ENCODE data around the gene DNAAF9.
A peak's percentile ranks its signal among the peaks of the same experiment; 100 is the strongest.
"Not testable (repeated sequence)": the region's sequence is repeated elsewhere in the genome, so short reads cannot be mapped to it uniquely, and the experiment has no call there.

The DNAAF9 gene

DNA sequence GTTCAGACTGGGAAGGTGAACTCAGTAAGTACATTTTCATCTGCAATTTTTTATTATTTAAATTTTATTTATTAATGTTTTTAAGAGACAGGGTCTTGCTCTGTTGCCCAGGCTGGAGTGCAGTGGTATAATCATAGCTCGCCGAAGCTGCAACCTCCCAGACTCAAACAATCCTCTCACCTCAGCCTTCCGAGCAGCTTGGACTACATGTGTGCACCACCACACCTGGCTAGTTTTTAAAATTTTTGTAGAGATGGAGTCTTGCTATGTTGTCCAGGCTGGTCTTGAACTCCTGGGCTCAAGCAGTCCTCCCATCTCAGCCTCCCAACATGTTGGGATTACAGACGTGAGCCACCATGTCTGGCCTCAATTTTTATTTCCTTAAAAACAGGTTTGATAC lies 19.3 kb upstream of the DNAAF9 start:
- H3K4me3 ChIP-seq (ENCODE audit: control insufficient read depth in 1 of 7, extremely low read depth in 1 of 7, insufficient read depth in 4 of 7, low read depth in 2 of 7, low read length in 6 of 7); CTCF ChIA-PET; H3K27ac ChIP-seq (ENCODE audit: insufficient read depth in 1 of 2, low read depth in 1 of 2, low read length in 2 of 2, poor library complexity in 1 of 2, severe bottlenecking in 2 of 2); POLR2A ChIA-PET; DNase-seq; H3K36me3 ChIP-seq (ENCODE audit: control insufficient read depth in 4 of 4, insufficient read depth in 4 of 4, low read length in 3 of 4); H3K27me3 ChIP-seq (replicated peaks in 2 of 5; ENCODE audit: control insufficient read depth in 4 of 5, insufficient read depth in 5 of 5, low read length in 4 of 5); H3K9me3 ChIP-seq (ENCODE audit: control extremely low read depth in 1 of 5, control insufficient read depth in 4 of 5, insufficient read depth in 2 of 5, low read depth in 1 of 5, low read length in 4 of 5): not testable (repeated sequence)
- H3K4me1 ChIP-seq (ENCODE audit: control extremely low read depth in 1 of 4, control insufficient read depth in 4 of 4, insufficient read depth in 4 of 4, low read length in 3 of 4), result peaks cover 0 to 28% (median 18%) of the 10 kb centered on the region in 4 experiments
- WGBS (ENCODE audit: insufficient coverage), result 100% methylated on average over 2 of the region's 4 CpGs

DNA sequence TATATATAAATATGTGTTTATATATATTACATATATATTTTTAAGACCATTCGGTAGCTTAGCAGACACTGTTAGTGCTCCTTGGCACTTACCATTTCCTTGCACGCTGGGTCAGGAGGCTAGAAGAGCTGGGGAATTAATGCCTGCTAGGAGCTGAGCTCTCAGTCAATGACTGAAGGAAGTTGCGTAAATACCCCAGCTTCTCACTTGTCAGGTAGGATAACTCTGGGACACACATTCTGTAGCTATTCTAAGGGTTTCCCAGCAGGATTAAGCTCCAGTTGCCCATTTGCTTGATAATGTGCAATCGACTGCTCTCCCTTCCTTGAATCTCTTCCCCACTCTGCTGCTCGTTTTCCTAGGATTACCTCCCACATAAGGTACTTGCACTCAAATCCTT lies 15.7 kb upstream of the DNAAF9 start:
- ChIA-PET POLR2A (no interaction called here), CTCF (no interaction called here)
- Histone ChIP-seq H3K27ac (ENCODE audit: insufficient read depth in 1 of 2, low read depth in 1 of 2, low read length in 2 of 2, poor library complexity in 1 of 2, severe bottlenecking in 2 of 2) (no peak overlapping the region), H3K9me3 (ENCODE audit: control extremely low read depth in 1 of 5, control insufficient read depth in 4 of 5, insufficient read depth in 2 of 5, low read depth in 1 of 5, low read length in 4 of 5) (no peaks in the 10 kb centered on the region), H3K27me3 (replicated peaks in 2 of 5; ENCODE audit: control insufficient read depth in 4 of 5, insufficient read depth in 5 of 5, low read length in 4 of 5) (no peaks in the 10 kb centered on the region), H3K4me1 (ENCODE audit: control extremely low read depth in 1 of 4, control insufficient read depth in 4 of 4, insufficient read depth in 4 of 4, low read length in 3 of 4) (peaks cover 0 to 13% (median 0%) of the 10 kb centered on the region in 4 experiments), H3K36me3 (ENCODE audit: control insufficient read depth in 4 of 4, insufficient read depth in 4 of 4, low read length in 3 of 4) (no peaks in the 10 kb centered on the region), H3K4me3 (ENCODE audit: control insufficient read depth in 1 of 7, extremely low read depth in 1 of 7, insufficient read depth in 4 of 7, low read depth in 2 of 7, low read length in 6 of 7) (no peak overlapping the region)
- no peak for DNase-seq
- WGBS (ENCODE audit: insufficient coverage), result 80% methylated on average over 2 of the region's 5 CpGs

- no peak for DNase-seq
- ChIA-PET POLR2A (interaction anchor here (0.6 kb wide), 1 partner anchor 13 kb away, joined by 3 read pairs; no protein-coding TSS in a partner anchor), CTCF (no interaction called here)
- H3K27ac ChIP-seq (ENCODE audit: insufficient read depth in 1 of 2, low read depth in 1 of 2, low read length in 2 of 2, poor library complexity in 1 of 2, severe bottlenecking in 2 of 2), result no peak overlapping the region
- H3K36me3 ChIP-seq (ENCODE audit: control insufficient read depth in 4 of 4, insufficient read depth in 4 of 4, low read length in 3 of 4), result no peaks in the 10 kb centered on the region
- H3K27me3 ChIP-seq (replicated peaks in 2 of 5; ENCODE audit: control insufficient read depth in 4 of 5, insufficient read depth in 5 of 5, low read length in 4 of 5), result no peaks in the 10 kb centered on the region
- WGBS (ENCODE audit: insufficient coverage), result 100% methylated on average over 3 of the region's 6 CpGs
- H3K4me1 ChIP-seq (ENCODE audit: control extremely low read depth in 1 of 4, control insufficient read depth in 4 of 4, insufficient read depth in 4 of 4, low read length in 3 of 4), result peaks cover 0 to 13% (median 0%) of the 10 kb centered on the region in 4 experiments
- H3K9me3 ChIP-seq (ENCODE audit: control extremely low read depth in 1 of 5, control insufficient read depth in 4 of 5, insufficient read depth in 2 of 5, low read depth in 1 of 5, low read length in 4 of 5), result no peaks in the 10 kb centered on the region
- no peak overlapping the region for H3K4me3 ChIP-seq (ENCODE audit: control insufficient read depth in 1 of 7, extremely low read depth in 1 of 7, insufficient read depth in 4 of 7, low read depth in 2 of 7, low read length in 6 of 7)
Observed at GRCh38 chr20:3421985-3422384, 14.5 kb upstream of the DNAAF9 start.

GRCh38 chr20:3420211-3420707 lies 12.8 kb upstream of the DNAAF9 start:
- CTCF ChIA-PET, result interaction anchor here (1.7 kb wide), 1 partner anchor 49 kb away, joined by 3 read pairs; no protein-coding TSS in a partner anchor
- 86% methylated on average over 2 of the region's 3 CpGs for WGBS (ENCODE audit: insufficient coverage)
- Histone ChIP-seq H3K27ac (ENCODE audit: insufficient read depth in 1 of 2, low read depth in 1 of 2, low read length in 2 of 2, poor library complexity in 1 of 2, severe bottlenecking in 2 of 2) (no peak overlapping the region), H3K9me3 (ENCODE audit: control extremely low read depth in 1 of 5, control insufficient read depth in 4 of 5, insufficient read depth in 2 of 5, low read depth in 1 of 5, low read length in 4 of 5) (peaks cover 0 to 6% (median 0%) of the 10 kb centered on the region in 5 experiments), H3K36me3 (ENCODE audit: control insufficient read depth in 4 of 4, insufficient read depth in 4 of 4, low read length in 3 of 4) (no peaks in the 10 kb centered on the region), H3K4me3 (ENCODE audit: control insufficient read depth in 1 of 7, extremely low read depth in 1 of 7, insufficient read depth in 4 of 7, low read depth in 2 of 7, low read length in 6 of 7) (no peak overlapping the region), H3K4me1 (ENCODE audit: control extremely low read depth in 1 of 4, control insufficient read depth in 4 of 4, insufficient read depth in 4 of 4, low read length in 3 of 4) (peaks cover 0 to 13% (median 0%) of the 10 kb centered on the region in 4 experiments), H3K27me3 (replicated peaks in 2 of 5; ENCODE audit: control insufficient read depth in 4 of 5, insufficient read depth in 5 of 5, low read length in 4 of 5) (no peaks in the 10 kb centered on the region)
- peak in 2 of 3 donors; percentile 64 to 66 for DNase-seq
- POLR2A ChIA-PET, result interaction anchor here (0.6 kb wide), 1 partner anchor 19 kb away, joined by 3 read pairs; no protein-coding TSS in a partner anchor

DNA sequence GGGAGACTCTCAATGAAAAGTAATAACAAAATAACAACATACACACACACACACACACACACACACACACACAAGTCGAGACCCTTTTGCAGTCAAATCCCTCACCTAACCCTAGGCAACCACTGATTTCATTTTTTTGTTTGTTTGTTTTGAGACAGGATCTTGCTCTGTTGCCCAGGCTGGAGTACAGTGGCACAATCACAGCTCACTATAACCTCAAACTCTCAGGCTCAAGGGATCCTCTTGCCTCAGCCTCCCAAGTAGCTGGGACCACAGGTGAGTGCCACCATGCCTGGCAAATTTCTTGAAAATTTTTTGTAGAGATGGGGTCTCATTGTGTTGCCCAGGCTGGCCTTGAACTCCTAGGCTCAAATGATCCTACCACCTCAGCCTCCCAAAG lies 10.7 kb upstream of the DNAAF9 start:
- H3K36me3 ChIP-seq (ENCODE audit: control insufficient read depth in 4 of 4, insufficient read depth in 4 of 4, low read length in 3 of 4); DNase-seq; H3K4me1 ChIP-seq (ENCODE audit: control extremely low read depth in 1 of 4, control insufficient read depth in 4 of 4, insufficient read depth in 4 of 4, low read length in 3 of 4); POLR2A ChIA-PET; CTCF ChIA-PET; H3K4me3 ChIP-seq (ENCODE audit: control insufficient read depth in 1 of 7, extremely low read depth in 1 of 7, insufficient read depth in 4 of 7, low read depth in 2 of 7, low read length in 6 of 7); H3K27ac ChIP-seq (ENCODE audit: insufficient read depth in 1 of 2, low read depth in 1 of 2, low read length in 2 of 2, poor library complexity in 1 of 2, severe bottlenecking in 2 of 2); H3K9me3 ChIP-seq (ENCODE audit: control extremely low read depth in 1 of 5, control insufficient read depth in 4 of 5, insufficient read depth in 2 of 5, low read depth in 1 of 5, low read length in 4 of 5); H3K27me3 ChIP-seq (replicated peaks in 2 of 5; ENCODE audit: control insufficient read depth in 4 of 5, insufficient read depth in 5 of 5, low read length in 4 of 5): not testable (repeated sequence)
- no CpG with 5 or more reads among the region's 1 CpG for WGBS (ENCODE audit: insufficient coverage)

DNA sequence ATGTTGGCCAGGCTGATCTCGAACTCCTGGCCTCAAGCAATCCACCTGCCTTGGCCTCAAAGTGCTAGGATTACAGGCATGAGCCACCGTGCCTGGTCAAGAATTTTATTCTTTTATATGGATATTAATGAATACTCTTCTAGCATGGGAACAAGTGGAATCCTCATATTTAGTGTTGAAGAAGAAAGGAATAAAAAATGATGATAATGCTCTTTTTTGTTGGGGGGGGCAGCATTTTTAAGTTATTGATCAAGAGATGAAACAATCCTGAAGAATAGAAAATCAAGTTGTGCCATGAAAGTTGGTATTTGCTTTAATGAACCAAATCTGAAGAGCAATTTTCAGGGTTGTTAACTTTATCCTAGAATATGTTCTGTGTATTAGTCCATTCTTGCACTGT lies 6.7 kb upstream of the DNAAF9 start:
- POLR2A ChIA-PET, result no interaction called here
- 100% methylated on average over 1 of the region's 2 CpGs for whole genome bisulfite sequencing (ENCODE audit: insufficient coverage)
- H3K36me3 ChIP-seq (ENCODE audit: control insufficient read depth in 4 of 4, insufficient read depth in 4 of 4, low read length in 3 of 4), result no peaks in the 10 kb centered on the region
- no peak overlapping the region for H3K27ac ChIP-seq (ENCODE audit: insufficient read depth in 1 of 2, low read depth in 1 of 2, low read length in 2 of 2, poor library complexity in 1 of 2, severe bottlenecking in 2 of 2)
- H3K4me1 ChIP-seq (ENCODE audit: control extremely low read depth in 1 of 4, control insufficient read depth in 4 of 4, insufficient read depth in 4 of 4, low read length in 3 of 4), result peaks cover 0 to under 1% (median 0%) of the 10 kb centered on the region in 4 experiments
- DNase-seq, result no peak
- CTCF ChIA-PET, result no interaction called here
- peaks cover 0 to 6% (median 1%) of the 10 kb centered on the region in 5 experiments for H3K9me3 ChIP-seq (ENCODE audit: control extremely low read depth in 1 of 5, control insufficient read depth in 4 of 5, insufficient read depth in 2 of 5, low read depth in 1 of 5, low read length in 4 of 5)
- H3K4me3 ChIP-seq (ENCODE audit: control insufficient read depth in 1 of 7, extremely low read depth in 1 of 7, insufficient read depth in 4 of 7, low read depth in 2 of 7, low read length in 6 of 7), result no peak overlapping the region
- H3K27me3 ChIP-seq (replicated peaks in 2 of 5; ENCODE audit: control insufficient read depth in 4 of 5, insufficient read depth in 5 of 5, low read length in 4 of 5), result no peaks in the 10 kb centered on the region

DNA sequence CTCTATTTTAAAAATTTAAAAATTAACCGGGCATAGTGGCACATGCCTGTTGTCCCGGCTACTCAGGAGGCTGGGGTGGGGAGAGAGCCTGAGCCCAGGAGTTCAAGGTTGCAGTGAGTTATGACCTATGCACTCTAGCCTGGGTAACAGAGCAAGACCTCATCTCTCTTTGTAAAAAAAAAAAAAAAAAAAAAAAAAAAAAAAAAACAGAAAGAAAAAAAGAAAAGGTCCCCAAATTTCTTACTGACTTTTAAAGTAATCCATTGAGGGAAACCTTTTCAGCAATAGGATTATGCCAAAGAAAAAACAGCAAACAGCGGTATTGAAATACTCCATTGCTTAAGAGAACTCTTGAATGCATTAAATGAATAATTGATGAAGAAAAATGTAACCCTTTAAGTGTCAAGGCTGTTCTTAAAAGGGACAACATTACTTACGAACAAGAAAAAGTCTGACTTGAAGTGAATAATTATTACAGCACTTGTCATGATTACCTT lies 6.0 kb upstream of the DNAAF9 start:
- no peak overlapping the region for H3K4me3 ChIP-seq (ENCODE audit: control insufficient read depth in 1 of 7, extremely low read depth in 1 of 7, insufficient read depth in 4 of 7, low read depth in 2 of 7, low read length in 6 of 7)
- H3K27me3 ChIP-seq (replicated peaks in 2 of 5; ENCODE audit: control insufficient read depth in 4 of 5, insufficient read depth in 5 of 5, low read length in 4 of 5), result no peaks in the 10 kb centered on the region
- no peak for DNase-seq
- no peak overlapping the region for H3K27ac ChIP-seq (ENCODE audit: insufficient read depth in 1 of 2, low read depth in 1 of 2, low read length in 2 of 2, poor library complexity in 1 of 2, severe bottlenecking in 2 of 2)
- WGBS (ENCODE audit: insufficient coverage), result 100% methylated on average over 1 of the region's 4 CpGs
- peaks cover 0 to 3% (median under 1%) of the 10 kb centered on the region in 4 experiments for H3K4me1 ChIP-seq (ENCODE audit: control extremely low read depth in 1 of 4, control insufficient read depth in 4 of 4, insufficient read depth in 4 of 4, low read length in 3 of 4)
- peaks cover 0 to 6% (median 1%) of the 10 kb centered on the region in 5 experiments for H3K9me3 ChIP-seq (ENCODE audit: control extremely low read depth in 1 of 5, control insufficient read depth in 4 of 5, insufficient read depth in 2 of 5, low read depth in 1 of 5, low read length in 4 of 5)
- no peaks in the 10 kb centered on the region for H3K36me3 ChIP-seq (ENCODE audit: control insufficient read depth in 4 of 4, insufficient read depth in 4 of 4, low read length in 3 of 4)
- POLR2A ChIA-PET, result no interaction called here
- CTCF ChIA-PET, result no interaction called here
